ENCODE data around the gene MYEF2.

The MYEF2 gene

GRCh38 chr15:48085591-48085930, 92.5 kb downstream of the MYEF2 start:
- FAIRE-seq = no peak

DNA sequence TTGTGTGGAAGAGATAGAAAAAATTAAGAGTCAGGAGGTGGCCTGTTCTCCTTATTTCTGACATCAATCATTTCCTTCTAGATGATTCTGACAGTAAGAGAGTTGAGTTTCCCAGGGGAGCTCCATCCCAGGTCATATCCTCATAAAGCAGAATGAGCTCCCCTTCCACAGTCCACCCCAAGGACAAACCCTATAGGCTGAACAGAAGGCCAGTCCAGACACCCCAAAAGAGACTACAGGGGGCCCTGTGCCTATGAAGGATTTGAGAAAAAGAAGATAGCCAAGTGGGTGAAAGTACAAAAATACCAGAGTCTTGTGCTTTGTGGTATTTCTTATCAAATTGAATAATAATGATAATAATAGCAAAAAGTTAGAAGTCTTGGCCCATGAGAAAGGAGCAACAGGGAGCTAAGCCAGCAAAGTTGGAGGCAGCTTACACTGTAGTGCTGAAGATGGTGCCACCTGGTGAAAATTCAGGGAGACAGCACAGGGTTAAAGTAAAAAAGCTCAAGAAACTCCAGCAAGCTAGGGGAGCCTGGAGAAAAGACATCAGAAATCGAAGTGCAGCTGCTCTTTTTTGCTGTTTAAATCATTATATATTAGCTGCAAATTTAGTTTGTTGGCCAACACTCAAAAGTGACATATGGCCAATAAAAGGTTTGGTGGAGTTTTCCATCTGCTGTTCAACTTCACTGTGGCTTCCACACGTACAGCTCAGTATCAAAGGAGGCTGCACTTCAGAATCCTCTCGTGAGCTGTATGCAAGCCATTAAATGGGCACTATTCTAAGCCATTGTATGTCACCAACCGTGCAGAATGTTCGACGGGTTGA, 93.1 kb downstream of the MYEF2 start:
- peak; percentile 26 for FAIRE-seq

Measured in endometrium (tissue), 2 donors.